B cell (primary cell): Measurements from ENCODE around the gene SERPINE1.

ENCODE experiments used
- EZH2 ChIP-seq: IDR thresholded peaks from 2 replicates; pipeline ENCODE4 v1.6.1; 2012; ENCODE audit warnings: borderline replicate concordance, low read depth, mild to moderate bottlenecking, moderate library complexity, low read length; ENCODE audit not compliant: insufficient read depth, poor library complexity, severe bottlenecking
- TF ChIP-seq, protein P1 (sequence below): fragments of 200-600 bp; IDR thresholded peaks from one replicate; pipeline ENCODE4 v1.8.0; 2022; ENCODE audit warnings: antibody characterized with exemption, mild to moderate bottlenecking

DNA sequence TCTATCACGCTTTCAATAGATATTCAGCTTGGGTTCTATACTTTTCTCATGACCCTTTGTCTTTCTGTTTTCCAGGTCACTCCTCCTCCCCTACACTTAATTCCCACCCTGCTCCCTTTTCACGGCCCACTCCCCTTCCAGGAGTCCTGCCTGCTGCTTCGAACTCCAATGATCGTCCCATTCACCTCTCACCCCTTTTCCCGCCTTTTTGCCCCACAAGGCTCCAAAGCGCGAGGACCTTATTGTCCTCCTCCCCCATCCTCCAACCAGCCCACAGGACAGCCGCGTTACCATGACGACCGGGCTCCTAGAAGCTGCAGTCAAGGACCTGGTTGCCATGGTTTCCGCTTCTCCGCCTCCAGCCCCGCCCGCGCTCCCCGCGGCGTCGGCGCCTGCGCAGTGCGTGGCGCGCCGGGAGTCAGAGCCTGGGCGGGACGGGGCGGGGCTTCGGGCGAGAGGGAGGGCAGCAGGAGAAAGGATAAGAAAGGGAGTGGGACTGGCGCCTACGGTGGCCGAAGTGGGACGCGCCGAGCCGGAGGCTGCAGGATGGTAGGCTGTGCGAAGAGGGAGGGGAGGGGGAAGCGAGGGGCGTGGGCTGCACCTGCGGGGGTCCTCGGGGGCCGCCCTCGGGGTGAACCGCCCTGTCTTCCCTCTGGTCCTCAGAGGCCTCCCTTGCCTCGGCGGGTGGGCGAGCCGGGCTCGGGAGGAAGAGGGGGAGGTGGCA, 27.2 kb downstream of the SERPINE1 start, which contains the start of gene AP1S1:
- TF ChIP-seq, protein P1, sequence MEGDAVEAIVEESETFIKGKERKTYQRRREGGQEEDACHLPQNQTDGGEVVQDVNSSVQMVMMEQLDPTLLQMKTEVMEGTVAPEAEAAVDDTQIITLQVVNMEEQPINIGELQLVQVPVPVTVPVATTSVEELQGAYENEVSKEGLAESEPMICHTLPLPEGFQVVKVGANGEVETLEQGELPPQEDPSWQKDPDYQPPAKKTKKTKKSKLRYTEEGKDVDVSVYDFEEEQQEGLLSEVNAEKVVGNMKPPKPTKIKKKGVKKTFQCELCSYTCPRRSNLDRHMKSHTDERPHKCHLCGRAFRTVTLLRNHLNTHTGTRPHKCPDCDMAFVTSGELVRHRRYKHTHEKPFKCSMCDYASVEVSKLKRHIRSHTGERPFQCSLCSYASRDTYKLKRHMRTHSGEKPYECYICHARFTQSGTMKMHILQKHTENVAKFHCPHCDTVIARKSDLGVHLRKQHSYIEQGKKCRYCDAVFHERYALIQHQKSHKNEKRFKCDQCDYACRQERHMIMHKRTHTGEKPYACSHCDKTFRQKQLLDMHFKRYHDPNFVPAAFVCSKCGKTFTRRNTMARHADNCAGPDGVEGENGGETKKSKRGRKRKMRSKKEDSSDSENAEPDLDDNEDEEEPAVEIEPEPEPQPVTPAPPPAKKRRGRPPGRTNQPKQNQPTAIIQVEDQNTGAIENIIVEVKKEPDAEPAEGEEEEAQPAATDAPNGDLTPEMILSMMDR: no peak
- TF ChIP-seq EZH2: no peak
